ENCODE results near the gene SLC1A1. TPM values are rescaled to one million over a fixed set of nuclear protein-coding genes. Genes with fewer than 3 reads are reported as not detected.
"Not testable (repeated sequence)": the region's sequence is repeated elsewhere in the genome, so short reads cannot be mapped to it uniquely, and the experiment has no call there.

The SLC1A1 gene
- polyA plus RNA-seq, 3 donors = 17.9 to 25.4 (median 18.2) TPM

GRCh38 chr9:4538107-4538506 is 47.8 kb downstream of the SLC1A1 start:
- DNase-seq = no peak

- no peak for DNase-seq
Observed at GRCh38 chr9:4538621-4539020, 48.4 kb downstream of the SLC1A1 start.

- no peak for DNase-seq
Observed at GRCh38 chr9:4540425-4540824, 50.2 kb downstream of the SLC1A1 start.

GRCh38 chr9:4541281-4541680 is 51.0 kb downstream of the SLC1A1 start:
- DNase-seq = no peak

GRCh38 chr9:4541856-4542255 is 51.6 kb downstream of the SLC1A1 start:
- no peak for DNase-seq

GRCh38 chr9:4544714-4545113 is 54.4 kb downstream of the SLC1A1 start:
- DNase-seq = not testable (repeated sequence)

- peak; percentile 48 for DNase-seq
Observed at GRCh38 chr9:4547016-4547415, 56.7 kb downstream of the SLC1A1 start.

GRCh38 chr9:4548811-4549725 is 58.8 kb downstream of the SLC1A1 start:
- no peak for DNase-seq

GRCh38 chr9:4549751-4550295 is 59.6 kb downstream of the SLC1A1 start:
- DNase-seq = no peak

GRCh38 chr9:4550777-4551484 is 60.7 kb downstream of the SLC1A1 start:
- DNase-seq = no peak

GRCh38 chr9:4553951-4554381 is 63.7 kb downstream of the SLC1A1 start:
- DNase-seq = no peak

- DNase-seq = no peak
Observed at GRCh38 chr9:4555236-4555635, 65.0 kb downstream of the SLC1A1 start.

GRCh38 chr9:4558371-4558998 is 68.2 kb downstream of the SLC1A1 start:
- no peak for DNase-seq

GRCh38 chr9:4559261-4560182 is 69.3 kb downstream of the SLC1A1 start:
- no peak for DNase-seq

- no peak for DNase-seq
Observed at GRCh38 chr9:4563105-4563504, 72.8 kb downstream of the SLC1A1 start.

GRCh38 chr9:4566806-4567205 is 76.5 kb downstream of the SLC1A1 start:
- no peak for DNase-seq

- no peak for DNase-seq
Observed at GRCh38 chr9:4567601-4568000, 77.3 kb downstream of the SLC1A1 start.

GRCh38 chr9:4569101-4569500 is 78.8 kb downstream of the SLC1A1 start:
- DNase-seq = no peak

- no peak for DNase-seq
Observed at GRCh38 chr9:4572184-4572826, 82.0 kb downstream of the SLC1A1 start.

- DNase-seq = no peak
Observed at GRCh38 chr9:4573176-4573575, 82.9 kb downstream of the SLC1A1 start.
